Stimulated activated CD4-positive, alpha-beta T cell treated with anti-CD3 and anti-CD28 coated beads, Interleukin-4, amount 100 ng/mL, for 4 hours (primary cell): ENCODE measurements around the gene SNRNP25.

Experiments used
- DNase-seq, 2 experiments: peaks; one replicate each; pipeline ENCODE4 v3.0.0-alpha.2; 2020

The SNRNP25 gene

GRCh38 chr16:104928-105327 lies 51.3 kb downstream of the SNRNP25 start:
- no peak for DNase-seq

GRCh38 chr16:105521-105920 lies 51.9 kb downstream of the SNRNP25 start:
- no peak for DNase-seq

- peak; percentile 20 to 50 for DNase-seq
Measured at GRCh38 chr16:106623-107324, 53.1 kb downstream of the SNRNP25 start.
